Liver (tissue), 3 donors: Measurements from ENCODE around the gene SORCS2.

Experiments used
- EGR1 ChIP-seq, 2 donors: IDR thresholded peaks; 2 replicates each; pipeline ENCODE4 v1.6.1; 2016 to 2018; ENCODE audit warnings: antibody characterized with exemption in 2 of 2, low read depth in 2 of 2
- HNF4A ChIP-seq, 2 donors: conservative IDR thresholded peaks; 2 replicates each; pipeline ENCODE4 v1.6.1; 2016; ENCODE audit warnings: antibody characterized with exemption in 2 of 2, mild to moderate bottlenecking in 2 of 2
- JUND ChIP-seq, 2 donors: IDR thresholded peaks; 2 replicates each; pipeline ENCODE4 v1.6.1; 2016; ENCODE audit warnings: antibody characterized with exemption in 2 of 2
- RAD21 ChIP-seq, 2 donors: IDR thresholded peaks; 2 replicates each; pipeline ENCODE4 v1.6.1; 2016; ENCODE audit warnings: antibody characterized with exemption in 2 of 2, mild to moderate bottlenecking in 2 of 2
- REST ChIP-seq: IDR thresholded peaks from 2 replicates; pipeline ENCODE4 v1.6.1; 2016; ENCODE audit warnings: antibody characterized with exemption, mild to moderate bottlenecking
- RXRA ChIP-seq, 2 donors: IDR thresholded peaks; 2 replicates each; pipeline ENCODE4 v1.6.1; 2017 to 2018; ENCODE audit warnings: antibody characterized with exemption in 2 of 2, mild to moderate bottlenecking in 1 of 2
- SP1 ChIP-seq: IDR thresholded peaks from 2 replicates; pipeline ENCODE4 v1.6.1; 2018; ENCODE audit warnings: antibody characterized with exemption, mild to moderate bottlenecking
- TAF1 ChIP-seq: conservative IDR thresholded peaks from 2 replicates; pipeline ENCODE4 v1.6.1; 2016; ENCODE audit warnings: antibody characterized with exemption, mild to moderate bottlenecking
- YY1 ChIP-seq: IDR thresholded peaks from 2 replicates; pipeline ENCODE4 v1.6.1; 2016; ENCODE audit warnings: antibody characterized with exemption, mild to moderate bottlenecking
- ZBTB33 ChIP-seq: IDR thresholded peaks from 2 replicates; pipeline ENCODE4 v1.6.1; 2016; ENCODE audit warnings: antibody characterized with exemption
- TF ChIP-seq, protein P1 (sequence below): fragments of 150-350 bp; IDR thresholded peaks from 2 replicates; pipeline ENCODE4 v1.5.1; 2017; ENCODE audit warnings: improper control_type of control experiment, low read depth, low read length; ENCODE audit not compliant: missing input control
- TF ChIP-seq, protein P2 (sequence below): IDR thresholded peaks from 2 replicates; pipeline ENCODE4 v1.6.1; 2016; ENCODE audit warnings: antibody characterized with exemption
- TF ChIP-seq, protein P3 (sequence below): IDR thresholded peaks from 2 replicates; pipeline ENCODE4 v1.6.1; 2016; ENCODE audit warnings: antibody characterized with exemption
- donor health status: healthy.
- donor health status: healthy.

DNA sequence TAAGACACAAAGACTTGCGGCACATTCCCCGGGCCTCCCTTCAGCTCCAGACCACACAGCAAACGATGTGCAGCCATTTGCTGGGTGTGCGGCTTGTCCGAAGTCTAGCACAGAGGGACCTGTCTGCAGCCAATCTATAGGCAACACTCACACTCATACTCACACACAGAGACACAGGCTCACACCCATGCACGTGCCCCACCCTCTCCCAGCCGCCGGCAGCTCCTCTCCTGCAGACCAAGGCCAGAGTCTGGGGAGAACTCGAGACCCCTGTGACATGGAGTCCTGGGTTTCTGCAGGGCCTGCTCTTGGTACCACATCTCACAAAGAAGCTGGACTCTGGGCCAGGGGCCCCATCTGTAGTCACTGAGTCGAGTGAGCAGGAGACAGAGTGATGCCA is 487.8 kb downstream of the SORCS2 start:
- TF ChIP-seq, protein P1, sequence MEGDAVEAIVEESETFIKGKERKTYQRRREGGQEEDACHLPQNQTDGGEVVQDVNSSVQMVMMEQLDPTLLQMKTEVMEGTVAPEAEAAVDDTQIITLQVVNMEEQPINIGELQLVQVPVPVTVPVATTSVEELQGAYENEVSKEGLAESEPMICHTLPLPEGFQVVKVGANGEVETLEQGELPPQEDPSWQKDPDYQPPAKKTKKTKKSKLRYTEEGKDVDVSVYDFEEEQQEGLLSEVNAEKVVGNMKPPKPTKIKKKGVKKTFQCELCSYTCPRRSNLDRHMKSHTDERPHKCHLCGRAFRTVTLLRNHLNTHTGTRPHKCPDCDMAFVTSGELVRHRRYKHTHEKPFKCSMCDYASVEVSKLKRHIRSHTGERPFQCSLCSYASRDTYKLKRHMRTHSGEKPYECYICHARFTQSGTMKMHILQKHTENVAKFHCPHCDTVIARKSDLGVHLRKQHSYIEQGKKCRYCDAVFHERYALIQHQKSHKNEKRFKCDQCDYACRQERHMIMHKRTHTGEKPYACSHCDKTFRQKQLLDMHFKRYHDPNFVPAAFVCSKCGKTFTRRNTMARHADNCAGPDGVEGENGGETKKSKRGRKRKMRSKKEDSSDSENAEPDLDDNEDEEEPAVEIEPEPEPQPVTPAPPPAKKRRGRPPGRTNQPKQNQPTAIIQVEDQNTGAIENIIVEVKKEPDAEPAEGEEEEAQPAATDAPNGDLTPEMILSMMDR: no peak
- TF ChIP-seq RAD21 (IDR thresholded peaks at IDR 0.05) (no peak), EGR1 (IDR thresholded peaks at IDR 0.05; ENCODE audit: low read depth in 2 of 2) (no peak), JUND (IDR thresholded peaks at IDR 0.05) (no peak), ZBTB33 (no peak), REST (no peak), SP1 (no peak), YY1 (no peak), HNF4A (conservative IDR thresholded peaks at IDR 0.05) (no peak), TAF1 (no peak), RXRA (IDR thresholded peaks at IDR 0.05) (no peak)
- TF ChIP-seq, protein P2, sequence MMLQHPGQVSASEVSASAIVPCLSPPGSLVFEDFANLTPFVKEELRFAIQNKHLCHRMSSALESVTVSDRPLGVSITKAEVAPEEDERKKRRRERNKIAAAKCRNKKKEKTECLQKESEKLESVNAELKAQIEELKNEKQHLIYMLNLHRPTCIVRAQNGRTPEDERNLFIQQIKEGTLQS: no peak
- TF ChIP-seq, protein P3, sequence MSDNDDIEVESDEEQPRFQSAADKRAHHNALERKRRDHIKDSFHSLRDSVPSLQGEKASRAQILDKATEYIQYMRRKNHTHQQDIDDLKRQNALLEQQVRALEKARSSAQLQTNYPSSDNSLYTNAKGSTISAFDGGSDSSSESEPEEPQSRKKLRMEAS: no peak
